NOMO-1 treated with DMSO at 0.1 percent for 48 hours (cell line): Measurements from ENCODE around the gene CRIP3.

Experiments used
- DNase-seq: peaks from one replicate; lab custom pipeline; 2025; ENCODE audit not compliant: unreplicated experiment; lab: John Stamatoyannopoulos, UW

The CRIP3 gene

GRCh38 chr6:43274916-43275597 is 33.6 kb downstream of the CRIP3 start:
- DNase-seq, result no peak

GRCh38 chr6:43274127-43274915 is 34.3 kb downstream of the CRIP3 start:
- no peak for DNase-seq

- DNase-seq, result no peak
Measured at GRCh38 chr6:43273707-43274106, 34.9 kb downstream of the CRIP3 start.

- no peak for DNase-seq
Measured at GRCh38 chr6:43271944-43272343, 36.7 kb downstream of the CRIP3 start.

GRCh38 chr6:43271103-43271815 is 37.4 kb downstream of the CRIP3 start:
- DNase-seq, result no peak

- DNase-seq, result peak; percentile 22
Measured at GRCh38 chr6:43269273-43270007, 39.2 kb downstream of the CRIP3 start.

GRCh38 chr6:43268782-43269272 is 39.8 kb downstream of the CRIP3 start:
- DNase-seq, result no peak

- DNase-seq, result no peak
Measured at GRCh38 chr6:43268355-43268700, 40.3 kb downstream of the CRIP3 start.

GRCh38 chr6:43267619-43268354 is 40.8 kb downstream of the CRIP3 start:
- no peak for DNase-seq

GRCh38 chr6:43265564-43265963 is 43.1 kb downstream of the CRIP3 start:
- no peak for DNase-seq

- DNase-seq, result no peak
Measured at GRCh38 chr6:43264599-43265145, 44.0 kb downstream of the CRIP3 start.

- peak; percentile 79 for DNase-seq
Measured at GRCh38 chr6:43263314-43264178, 45.1 kb downstream of the CRIP3 start.

GRCh38 chr6:43262780-43263313 is 45.8 kb downstream of the CRIP3 start:
- no peak for DNase-seq

- no peak for DNase-seq
Measured at GRCh38 chr6:43262000-43262779, 46.4 kb downstream of the CRIP3 start.

- no peak for DNase-seq
Measured at GRCh38 chr6:43261198-43261597, 47.4 kb downstream of the CRIP3 start.

GRCh38 chr6:43260791-43261190 is 47.8 kb downstream of the CRIP3 start:
- DNase-seq, result no peak

- DNase-seq, result no peak
Measured at GRCh38 chr6:43258807-43259686, 49.6 kb downstream of the CRIP3 start.
